Activated CD4-positive, alpha-beta T cell treated with anti-CD3 and anti-CD28 coated beads, Interleukin-2, amount 50 U/mL, for 16 hours (primary cell): ENCODE data around the gene SULT1A2.
"Not testable (repeated sequence)": the region's sequence is repeated elsewhere in the genome, so short reads cannot be mapped to it uniquely, and the experiment has no call there.

ENCODE experiments used
- DNase-seq: peaks from one replicate; pipeline ENCODE4 v3.0.0-alpha.2; 2020

Gene SULT1A2

DNA sequence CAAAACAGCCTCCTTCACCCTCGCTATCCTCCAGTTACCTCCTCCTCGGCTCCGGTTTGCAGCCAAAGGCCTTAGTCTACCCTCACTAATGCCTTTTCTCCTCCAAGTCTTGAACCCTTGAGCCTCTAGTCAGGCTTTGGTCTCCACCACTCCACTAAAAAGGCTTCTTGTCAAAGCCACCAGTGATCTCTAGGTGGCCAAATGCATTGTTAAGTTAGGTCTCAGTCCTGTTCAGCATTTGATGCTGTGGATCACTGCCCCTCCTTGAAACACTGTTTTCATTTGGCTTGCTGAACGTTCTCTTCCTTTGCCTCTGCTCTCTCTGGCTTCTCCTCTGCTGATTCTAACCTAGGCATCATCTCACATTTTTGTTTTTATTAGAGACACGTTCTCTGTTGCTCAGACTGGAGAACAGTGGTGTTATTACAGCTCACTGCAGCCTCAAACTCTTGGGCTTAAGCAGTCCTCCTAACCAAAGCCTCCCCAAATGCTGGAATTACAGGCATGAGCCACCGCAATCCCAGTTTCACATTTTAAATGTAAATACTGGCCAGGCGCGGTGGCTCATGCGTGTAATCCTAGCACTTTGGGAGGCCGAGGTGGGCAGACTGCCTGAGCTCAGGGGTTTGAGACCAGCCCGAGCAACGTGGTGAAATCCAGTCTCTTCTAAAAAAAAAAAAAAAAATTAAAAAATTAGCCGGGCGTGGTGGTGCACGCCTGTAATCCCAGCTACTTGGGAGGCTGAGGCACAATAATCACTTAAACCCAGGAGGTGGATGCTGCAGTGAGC, 42.0 kb downstream of the SULT1A2 start:
- DNase-seq = no peak

DNA sequence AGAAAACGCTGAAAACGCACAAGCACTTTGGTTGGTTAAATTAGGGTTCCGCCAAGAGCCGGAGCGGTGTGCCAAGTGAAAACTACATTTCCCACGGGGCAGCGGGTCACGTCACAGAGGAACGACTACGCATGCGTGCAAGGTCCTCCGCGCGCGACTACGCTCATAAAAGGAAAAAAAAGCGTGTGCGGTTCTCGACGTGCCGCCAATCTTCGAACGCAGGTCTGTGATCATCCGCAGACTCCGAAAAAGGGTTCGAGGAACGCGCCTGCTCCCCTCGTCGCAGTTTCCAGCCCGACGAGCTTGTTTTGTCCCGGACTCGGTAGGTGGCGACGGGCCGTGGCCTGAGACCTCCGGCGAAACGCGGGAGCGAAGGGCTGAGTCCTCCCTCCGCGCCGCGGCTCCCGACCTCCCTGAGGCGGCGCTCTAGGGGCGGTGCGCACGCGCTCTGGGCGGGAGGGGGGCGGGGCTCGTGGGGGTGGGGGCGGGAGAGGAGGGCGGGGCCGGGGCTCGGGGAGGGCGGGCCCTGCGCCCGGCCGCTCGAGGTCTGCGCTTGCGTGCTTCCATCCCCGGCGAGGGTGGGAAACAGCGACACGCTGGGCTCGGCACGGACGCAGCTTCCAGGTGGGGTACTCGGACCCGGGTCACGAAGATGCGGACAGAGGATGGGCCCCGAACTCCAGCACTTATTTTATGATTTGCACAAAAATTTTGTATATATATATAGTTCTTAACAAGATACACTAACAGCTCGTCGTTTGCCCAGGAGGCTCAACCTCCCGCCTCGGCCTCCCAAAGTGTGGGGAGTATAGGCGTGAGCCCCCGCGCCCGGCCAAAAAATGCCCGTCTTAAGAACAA, 42.8 kb downstream of the SULT1A2 start, which contains the start of gene SGF29:
Gene SGF29 (plus strand): TSS at position 145 of the 858 bp plus-strand sequence. CDS start 27,150 bp downstream, outside the sequence.
- peak; percentile 93 for DNase-seq

DNA sequence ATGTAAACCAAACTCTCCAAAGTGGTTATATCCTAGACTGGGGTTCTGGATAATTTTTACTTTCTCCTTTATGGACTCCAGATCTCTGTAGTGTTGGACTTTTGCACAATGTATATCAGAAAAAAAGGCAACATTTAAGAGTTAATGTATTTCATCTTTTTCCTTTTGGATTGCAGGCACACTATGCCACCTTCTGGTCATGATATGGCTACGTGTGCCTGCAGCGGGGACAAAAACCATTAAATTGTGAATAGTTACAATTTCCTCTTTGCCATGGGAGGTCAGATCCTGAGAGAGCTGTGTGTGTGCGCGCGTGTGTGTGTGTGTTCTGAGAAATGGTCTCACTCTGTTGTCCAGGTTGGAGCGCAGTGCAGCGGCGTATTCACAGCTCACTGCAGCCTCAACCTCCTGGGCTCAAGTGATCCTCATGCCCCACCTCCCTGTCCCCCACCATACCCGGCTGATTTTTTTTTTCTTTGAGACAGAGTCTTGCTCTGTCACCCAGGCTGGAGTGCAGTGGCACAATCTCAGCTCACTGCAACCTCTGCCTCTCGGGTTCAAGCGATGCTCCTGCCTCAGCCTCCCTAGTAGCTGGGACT, 47.5 kb downstream of the SULT1A2 start:
- no peak for DNase-seq

DNA sequence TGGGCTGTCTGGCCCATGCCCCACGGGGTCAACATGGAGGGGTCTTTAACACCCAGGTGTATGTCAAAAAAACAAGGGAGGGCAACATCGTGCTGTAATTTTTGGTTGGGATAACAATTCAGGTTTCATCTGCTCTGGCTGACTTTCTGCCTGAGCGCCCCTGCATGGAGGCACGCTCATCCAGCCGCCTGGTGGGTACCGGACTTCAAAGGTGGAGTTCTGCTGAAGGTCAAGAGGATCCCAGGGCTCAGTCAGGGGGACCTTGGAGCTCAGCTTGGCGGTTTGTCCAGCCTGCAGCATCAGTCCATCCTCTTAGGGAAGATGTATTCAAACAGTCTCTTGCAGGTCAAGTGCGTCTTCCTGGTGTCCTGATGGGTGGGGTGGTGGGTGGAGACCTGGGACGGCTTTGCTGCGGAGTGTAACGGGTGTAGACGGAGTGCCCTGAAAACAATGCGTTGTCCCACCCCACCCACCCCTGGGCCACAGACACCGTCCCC, 48.5 kb downstream of the SULT1A2 start:
- no peak for DNase-seq

DNA sequence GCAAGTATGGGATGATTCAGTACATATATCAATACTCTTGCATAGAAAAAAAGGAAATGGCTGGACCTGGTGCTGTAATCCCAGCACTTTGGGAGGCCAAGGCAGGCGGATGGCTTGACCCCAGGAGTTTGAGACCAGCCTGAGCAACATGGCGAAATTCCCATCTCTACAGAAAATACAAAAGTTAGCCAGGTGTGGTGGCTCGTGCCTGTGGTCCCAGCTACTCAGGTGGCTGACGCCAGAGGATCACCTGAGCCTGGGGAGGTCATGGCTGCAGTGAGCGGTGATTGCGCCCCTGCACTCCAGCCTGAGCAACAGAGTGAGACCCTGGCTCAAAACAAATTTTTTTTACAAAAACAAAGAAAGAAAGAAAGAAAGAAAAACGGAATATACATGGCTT, 50.2 kb downstream of the SULT1A2 start:
- no peak for DNase-seq

DNA sequence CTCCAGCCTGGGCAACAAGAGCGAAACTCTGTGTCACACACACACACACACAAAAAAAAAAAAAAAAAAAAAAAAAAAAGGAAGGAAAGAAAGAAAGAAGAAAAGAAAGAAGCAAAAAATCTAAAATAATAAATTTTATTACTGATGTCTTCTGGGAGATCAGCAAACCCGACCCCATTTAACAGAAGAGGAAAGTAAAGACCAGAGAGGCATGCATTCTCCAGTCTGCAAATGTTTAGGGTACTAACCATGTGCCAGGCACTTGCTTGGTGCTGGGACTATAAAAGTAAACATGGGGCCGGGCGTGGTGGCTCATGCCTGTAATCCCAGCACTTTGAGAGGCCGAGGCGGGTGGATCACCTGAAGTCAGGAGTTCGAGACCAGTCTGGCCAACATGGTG, 50.9 kb downstream of the SULT1A2 start:
- DNase-seq = not testable (repeated sequence)

DNA sequence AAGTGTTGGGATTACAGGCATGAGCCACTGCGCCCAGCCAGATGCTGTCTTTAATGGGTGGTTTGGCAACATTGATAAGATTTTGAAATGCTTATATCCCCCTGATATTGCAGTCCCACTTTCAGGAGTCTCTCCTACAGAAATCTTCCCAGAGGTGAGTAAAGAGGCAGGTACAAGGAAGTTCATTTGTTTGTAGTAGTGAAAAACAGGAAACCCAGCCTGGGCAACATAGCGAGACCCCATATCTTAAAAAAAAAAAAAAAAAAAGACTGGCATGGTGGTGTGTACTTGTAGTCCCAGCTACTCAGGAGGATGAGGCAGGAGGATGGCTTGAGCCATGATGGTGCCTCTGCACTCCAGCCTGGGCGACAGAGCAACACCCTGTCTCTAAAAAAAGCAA, 51.9 kb downstream of the SULT1A2 start:
- no peak for DNase-seq

- DNase-seq = no peak
Measured at GRCh38 chr16:28543072-28543471, 53.8 kb downstream of the SULT1A2 start.

GRCh38 chr16:28542646-28543045, 54.2 kb downstream of the SULT1A2 start:
- DNase-seq = no peak
